ENCODE data around the gene ARCN1.
"Not testable (repeated sequence)": the region's sequence is repeated elsewhere in the genome, so short reads cannot be mapped to it uniquely, and the experiment has no call there.

The ARCN1 gene

DNA sequence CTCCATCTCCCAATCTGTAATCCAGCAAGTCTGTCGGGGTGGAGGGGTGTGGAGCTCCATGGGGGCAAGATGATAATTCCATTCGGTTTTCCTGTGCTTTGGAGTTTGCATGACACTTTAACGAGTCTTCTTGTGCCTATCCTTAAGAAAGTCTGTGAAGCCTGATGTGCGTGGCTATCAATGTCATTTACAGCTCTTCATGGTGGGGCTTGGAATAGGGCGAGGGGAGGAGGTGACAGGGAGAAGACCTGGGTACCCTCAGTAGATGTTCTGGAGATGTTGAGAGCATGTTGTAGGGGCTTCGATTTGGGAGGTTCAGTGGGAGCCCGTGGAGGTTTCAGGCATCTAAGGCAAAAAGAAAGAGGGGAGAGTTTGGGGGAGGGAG is 34.6 kb downstream of the ARCN1 start:
- DNase-seq, result no peak

DNA sequence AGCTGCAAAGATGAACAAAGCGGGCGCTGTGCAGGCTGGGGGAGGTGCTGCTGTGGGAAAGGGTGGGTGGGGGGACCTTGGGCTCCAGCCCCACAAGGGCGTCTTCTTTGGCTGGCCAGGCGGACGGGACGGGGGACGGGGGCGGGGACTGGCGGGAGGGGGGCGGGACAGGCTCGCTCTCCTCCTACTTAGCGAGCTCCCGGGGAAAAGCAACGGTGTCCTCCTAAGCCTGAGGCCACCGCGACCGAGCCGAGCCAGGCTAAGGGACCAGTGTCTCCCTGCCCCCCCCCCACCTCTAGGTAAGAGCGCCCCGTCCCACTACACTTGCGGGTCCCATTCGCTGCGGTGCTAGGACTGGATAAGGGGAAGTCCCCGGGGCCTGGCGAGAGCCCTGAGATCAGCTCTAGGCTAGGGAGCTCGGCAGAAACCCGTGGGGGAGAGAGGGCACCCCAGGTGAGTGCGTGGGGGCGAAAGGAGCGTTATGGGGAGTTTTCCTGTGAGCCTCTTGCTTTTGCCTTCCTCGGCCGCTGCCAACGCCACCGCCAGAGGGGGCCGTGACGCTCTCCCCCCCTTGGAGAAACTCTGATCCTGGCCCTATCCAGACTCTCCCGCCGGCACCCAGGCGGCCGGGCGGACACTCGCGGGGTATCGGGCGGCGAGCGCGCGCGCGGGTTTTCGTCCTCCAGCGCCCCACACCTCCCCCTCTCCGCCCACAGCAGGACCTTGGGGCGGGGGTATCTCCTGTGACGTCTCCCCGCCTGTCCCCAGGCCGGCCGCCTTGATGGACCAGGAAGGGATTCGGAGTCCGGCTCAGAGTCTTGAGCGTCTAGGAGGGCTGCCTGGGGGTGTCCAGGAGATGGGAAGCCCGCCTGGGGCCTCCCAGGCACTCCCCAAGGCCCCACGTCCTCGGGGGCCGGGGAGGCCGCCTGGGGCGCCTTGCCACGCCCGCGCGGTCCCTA is 35.5 kb downstream of the ARCN1 start, which contains the start of gene PHLDB1:
Gene PHLDB1, plus strand, starts transcription at position 215 of the 959 bp plus-strand sequence. CDS start 6,222 bp downstream, outside the sequence.
- DNase-seq, result no peak

DNA sequence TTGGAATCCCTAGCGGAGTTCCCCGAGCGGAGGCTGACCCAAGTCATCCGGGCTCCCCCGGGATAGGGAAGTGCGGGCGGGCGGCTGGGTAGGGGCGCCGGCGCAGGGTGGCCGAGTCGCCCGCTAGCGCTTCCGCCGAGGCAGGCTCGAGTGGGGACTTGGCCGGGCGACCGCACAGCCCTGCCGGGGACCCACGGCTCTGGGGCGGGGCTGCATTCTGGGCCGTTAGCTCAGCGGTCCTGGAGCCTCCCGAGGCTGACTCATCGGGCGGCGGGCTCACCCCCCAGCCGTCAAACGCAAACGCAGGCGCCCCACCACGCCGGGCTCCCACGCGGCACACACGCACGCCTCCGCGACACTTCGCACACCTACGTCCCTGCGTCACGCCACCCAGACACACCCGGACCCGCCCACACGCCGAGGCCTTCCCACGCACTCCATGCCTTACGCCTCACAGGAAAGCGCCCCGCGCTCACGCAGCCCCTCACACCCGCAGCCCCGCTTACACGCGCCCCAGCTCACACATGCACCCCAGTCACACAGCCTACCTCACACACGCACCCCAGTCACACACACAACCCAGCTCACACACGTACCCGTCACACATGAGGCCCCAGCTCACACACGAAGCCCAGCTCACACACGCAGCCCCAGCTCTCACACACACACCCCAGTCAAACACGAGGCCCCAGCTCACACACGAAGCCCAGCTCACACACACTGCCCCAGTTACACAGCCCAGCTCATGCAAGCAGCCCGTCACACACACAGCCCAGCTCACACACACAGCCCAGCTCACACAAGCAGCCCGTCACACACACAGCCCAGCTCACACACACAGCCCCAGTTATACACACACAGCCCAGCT is 36.4 kb downstream of the ARCN1 start:
- DNase-seq, result no peak

DNA sequence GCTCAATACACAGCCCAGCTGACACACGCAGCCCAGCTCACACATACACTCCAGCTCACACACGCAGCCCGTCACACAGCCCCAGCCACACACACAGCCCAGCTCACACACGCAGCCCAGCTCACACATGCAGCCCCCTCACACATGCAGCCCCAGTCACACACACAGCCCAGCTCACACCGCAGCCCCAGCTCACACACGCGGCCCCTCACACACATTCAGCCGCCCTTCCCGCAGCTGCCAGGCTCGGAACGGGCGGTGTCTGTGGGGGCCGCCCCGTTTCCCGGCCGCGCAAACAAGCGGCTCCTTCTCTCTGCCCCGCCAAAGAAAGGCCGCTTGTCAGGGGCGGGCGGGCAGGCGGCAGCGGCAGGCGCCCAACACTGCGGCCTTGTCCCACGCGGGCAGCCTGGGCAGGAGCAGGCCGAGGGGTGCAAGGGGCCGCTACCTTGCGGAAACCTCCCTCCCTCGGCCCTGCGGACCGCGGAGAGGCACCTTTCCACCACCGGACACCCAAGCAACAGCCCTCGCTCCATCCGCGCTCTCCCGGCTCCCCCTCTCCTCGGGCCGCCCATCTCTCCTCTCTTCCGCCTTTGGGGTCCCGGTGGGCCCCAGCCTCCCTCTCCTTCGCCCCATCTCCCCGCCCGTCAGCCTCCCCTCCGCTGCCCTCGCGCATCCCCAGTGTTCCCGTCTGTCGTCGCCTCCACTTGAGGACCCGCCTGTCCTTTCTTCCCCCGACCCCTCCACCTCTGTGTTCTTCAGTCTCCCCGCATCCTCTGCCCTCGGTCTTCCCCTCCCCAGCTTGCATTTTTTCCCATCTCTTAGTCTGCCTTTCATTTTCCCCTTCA is 37.4 kb downstream of the ARCN1 start:
- DNase-seq, result no peak

DNA sequence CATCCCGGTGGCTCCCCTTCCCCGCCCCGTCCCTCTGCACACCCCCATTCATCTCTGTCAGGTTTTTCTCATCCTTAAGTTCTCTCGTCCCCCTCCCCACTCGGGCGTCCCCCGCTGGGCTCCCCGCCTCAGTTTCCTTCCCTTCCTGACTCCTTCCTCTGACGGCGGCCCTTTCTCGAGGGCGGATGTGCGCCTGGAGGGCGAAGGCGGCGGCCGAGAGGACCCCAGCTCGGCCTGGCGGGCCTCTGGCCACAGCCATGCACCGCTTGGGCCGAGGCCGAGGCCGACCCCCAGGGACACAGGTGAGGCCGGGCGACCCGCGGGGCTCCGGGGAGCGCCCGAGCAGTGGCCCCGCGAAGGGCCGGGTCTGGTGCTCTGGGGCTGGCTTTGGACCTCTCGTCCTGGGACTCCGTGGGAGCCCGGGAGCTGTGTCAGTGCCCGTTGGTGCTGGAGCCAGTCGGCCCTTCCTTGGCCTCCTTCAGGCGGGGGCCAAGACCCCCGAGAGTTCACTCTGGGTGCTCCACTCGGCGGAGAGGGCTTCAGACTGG is 38.1 kb downstream of the ARCN1 start:
- no peak for DNase-seq

DNA sequence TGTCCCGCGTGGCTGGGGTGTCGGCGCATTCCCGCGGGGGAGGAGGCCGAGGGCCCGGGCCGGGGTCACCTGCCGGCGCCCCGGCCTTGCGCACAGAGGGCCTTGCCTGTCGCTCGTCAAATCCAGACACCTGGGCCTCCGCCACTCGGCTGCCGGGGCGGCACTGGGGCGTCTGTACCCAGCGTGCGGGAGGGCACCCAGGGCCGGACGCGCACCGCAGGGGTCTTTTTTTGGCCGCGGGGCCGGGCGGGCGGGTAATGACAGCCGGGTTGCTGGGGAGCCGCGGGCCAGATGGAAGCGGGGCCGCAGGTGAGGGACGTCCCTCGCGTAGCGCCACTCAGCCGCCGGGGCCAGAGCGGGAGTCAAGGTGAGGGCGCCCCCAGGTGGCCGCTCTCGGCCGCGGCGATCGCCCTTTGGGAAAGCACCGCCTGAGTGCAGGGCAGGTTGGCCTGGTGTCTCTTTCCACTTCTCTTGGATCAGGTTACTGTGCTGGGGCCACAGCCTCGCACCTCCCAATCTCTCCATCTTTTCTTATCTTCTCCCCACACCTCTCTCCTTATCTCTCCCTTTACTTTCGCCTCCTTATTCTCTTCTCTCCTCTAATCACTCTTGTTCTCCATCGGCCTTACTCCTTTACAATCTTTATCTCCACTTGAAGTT is 38.7 kb downstream of the ARCN1 start:
- no peak for DNase-seq

DNA sequence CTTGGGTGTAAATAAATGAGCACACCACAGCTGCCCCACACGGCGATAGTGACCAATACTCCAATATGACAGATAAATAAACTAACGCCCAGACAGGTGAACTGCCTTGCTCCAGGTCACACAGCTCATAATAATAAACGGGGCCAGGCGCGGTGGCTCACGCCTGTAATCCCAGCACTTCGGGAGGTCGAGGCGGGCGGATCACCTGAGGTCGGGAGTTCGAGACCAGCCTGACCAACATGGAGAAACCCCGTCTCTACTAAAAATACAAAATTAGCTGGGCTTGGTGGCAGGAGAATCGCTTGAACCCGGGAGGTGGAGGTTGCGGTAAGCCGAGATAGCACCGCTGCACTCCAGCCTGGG is 39.2 kb downstream of the ARCN1 start:
- DNase-seq, result not testable (repeated sequence)

DNA sequence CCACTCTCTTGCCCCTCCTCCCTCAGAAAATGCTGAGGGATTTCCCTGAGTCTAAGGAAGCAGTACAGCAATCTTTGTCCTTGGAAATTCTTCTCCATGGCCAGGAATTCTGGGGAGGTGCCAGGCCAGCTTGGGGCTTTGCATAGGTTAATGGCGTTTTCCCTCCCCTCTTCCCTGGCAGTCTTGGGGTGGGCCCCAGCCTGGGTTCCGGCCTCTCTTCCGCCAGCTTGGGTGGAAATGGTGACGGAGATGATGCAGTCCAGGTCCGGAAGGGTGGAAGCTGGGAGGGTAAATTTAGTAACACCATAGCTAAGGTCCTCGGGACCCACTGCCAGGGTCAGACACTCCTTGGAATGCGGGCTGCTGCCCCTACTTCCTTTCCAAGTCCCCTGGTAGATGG is 40.2 kb downstream of the ARCN1 start:
- DNase-seq, result no peak

DNA sequence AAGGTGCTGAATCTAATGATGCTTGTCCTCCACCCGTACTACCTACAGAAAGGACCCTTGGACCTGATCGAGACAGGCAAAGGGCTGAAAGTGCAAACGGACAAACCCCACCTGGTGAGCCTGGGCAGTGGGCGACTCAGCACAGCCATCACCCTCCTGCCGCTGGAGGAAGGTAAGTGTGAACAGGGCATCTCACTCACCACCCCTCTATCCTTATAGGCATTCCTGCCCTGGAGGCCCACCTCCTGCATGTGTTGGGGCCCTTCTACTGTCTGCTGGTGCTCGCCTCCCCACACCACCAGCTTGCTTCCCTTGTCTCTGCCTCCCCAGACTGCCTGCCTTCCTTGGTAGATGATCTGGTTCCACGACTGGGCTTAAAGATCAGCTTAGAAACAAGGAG is 42.3 kb downstream of the ARCN1 start:
- no peak for DNase-seq

DNA sequence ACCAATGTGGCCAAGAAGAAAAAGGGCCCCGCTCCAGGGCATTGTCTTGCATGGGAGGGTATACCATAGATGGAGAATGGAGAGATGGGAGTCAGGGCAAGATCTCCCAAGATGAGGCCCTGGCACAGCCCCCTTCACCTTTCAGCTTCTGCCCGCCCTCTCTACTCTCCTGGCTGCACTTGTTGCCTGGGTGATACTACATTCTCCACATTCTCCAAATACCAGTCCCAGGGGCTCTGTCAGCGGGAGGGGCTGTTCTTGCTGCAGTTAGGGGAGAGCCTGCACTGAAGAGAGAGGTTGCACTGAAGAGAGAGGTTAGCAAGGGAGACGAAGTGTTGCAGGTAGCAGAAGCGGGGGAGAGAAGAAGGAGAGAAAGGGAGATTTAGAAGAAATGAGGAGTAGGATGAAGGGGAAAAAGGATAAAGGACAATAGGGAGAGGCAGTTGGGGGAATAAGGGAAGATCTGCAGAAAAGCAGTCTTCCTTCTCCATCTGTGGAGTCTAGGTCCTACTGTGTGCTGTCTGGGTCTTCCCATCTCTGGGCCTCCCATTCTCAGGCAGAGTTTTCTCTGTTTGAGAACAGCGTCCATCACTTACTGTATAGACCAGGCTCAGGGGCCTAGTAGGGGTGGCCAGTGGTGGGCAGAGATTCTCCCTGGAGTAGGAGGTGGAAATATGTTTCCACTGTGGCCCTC is 43.2 kb downstream of the ARCN1 start:
- DNase-seq, result no peak

DNA sequence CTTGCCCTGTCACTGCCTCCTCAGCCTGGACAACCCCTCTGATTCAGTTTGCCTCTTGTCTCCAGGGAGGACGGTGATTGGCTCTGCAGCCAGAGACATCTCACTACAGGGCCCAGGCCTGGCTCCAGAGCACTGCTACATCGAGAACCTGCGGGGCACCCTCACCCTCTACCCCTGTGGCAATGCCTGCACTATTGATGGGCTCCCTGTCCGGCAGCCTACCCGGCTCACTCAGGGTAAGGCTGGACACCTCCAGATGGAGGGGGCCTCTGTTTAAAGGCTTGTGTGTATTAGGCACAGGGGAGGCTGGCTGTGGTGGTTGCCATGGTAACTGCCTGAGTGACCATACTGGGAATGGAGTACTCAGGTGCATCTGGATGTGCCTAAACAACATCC is 43.8 kb downstream of the ARCN1 start:
- no peak for DNase-seq

DNA sequence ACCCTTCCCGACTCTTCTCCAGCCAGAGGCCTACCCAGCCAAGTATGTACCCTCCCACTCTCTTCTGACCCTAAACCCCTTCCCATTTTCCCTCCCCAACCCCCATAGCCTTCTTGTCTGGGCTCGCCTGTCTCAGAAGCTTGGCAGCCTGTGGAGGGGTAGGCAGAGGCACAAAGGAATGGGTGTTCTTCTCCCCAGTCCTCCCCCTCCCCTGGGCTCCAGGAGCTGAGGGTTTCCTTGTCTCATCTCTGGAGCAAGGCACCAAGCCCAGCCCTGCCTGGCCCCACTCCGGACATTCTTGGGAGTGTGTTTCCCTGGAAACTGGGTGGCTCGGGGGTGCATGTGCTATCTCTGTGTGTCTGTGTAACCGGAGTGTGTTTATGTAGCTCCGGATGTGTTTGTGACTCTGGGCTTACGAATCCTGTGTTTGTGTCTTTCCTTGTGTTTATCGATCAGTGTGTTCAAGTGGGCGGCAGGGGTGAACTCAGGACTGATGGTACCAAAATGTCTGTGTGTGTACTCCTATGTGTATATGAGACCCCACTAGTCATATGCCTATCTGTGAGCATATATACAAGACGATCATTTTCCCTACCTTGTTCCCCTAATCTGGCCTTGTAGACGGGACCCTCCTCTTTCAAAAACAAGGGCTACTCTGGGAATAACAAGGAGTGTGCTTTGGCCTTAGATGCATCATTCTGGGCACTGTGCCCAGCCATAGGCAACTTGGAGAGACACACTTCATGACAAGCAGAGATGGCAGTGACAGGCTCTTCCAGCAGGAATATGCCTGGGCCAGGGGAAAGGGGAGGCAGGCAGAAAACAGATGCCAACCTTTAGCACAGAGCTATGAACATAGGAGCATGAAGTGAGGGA is 46.1 kb downstream of the ARCN1 start:
- no peak for DNase-seq

DNA sequence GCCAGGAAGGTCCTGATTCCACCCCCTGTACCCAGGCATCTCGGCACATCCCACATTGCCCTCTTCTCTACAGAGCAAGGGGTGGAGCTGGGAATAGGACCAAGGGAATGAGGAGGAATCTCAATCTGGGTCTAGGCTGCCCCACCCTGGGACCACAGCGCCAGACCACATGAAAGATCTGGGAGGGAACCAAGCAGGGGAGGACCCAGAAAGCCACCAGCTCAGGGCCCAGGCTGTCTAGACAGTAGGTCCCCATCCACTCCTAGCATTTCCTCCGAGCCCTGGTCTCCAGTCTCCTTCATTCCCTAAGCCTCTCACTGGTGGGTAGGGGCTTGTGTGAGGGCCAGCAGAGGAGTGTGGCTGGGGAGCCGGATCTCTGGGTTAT is 46.8 kb downstream of the ARCN1 start:
- DNase-seq, result no peak

DNA sequence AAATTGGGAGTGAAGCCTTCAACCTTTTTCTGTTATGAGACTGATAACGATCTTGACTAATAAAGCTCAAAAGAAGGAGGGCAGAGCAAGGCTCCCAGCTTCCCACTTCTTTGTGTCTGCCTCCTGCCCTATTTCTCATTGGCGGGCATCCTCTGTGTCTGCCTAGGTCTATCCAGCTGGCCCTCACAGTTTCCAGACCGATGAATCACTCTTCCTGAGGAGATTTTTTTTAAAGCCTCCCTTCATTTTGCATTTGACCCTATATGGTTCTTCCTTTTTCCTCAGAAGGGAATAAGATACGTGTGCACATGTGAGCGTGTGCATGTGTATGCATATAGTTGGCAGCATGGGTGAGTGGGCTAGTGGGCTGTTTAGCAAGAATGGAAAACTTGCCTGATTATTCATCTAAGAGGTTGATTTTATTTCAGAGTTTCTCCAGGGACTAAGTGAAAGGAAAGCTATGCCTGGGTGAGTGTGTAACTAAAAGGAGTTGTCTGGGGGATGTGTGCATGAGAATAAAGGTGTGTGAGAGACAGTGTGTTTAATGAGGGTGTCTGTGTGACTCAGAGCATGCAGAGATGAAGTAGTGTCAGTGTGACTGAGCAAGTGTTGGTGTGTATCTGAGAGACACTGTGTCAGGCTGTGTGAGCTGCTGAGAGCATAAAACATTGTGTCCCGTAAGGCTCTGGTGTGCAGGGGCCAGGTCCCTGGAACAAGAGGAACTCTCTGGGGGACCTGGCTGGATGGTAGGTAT is 47.4 kb downstream of the ARCN1 start:
- no peak for DNase-seq

DNA sequence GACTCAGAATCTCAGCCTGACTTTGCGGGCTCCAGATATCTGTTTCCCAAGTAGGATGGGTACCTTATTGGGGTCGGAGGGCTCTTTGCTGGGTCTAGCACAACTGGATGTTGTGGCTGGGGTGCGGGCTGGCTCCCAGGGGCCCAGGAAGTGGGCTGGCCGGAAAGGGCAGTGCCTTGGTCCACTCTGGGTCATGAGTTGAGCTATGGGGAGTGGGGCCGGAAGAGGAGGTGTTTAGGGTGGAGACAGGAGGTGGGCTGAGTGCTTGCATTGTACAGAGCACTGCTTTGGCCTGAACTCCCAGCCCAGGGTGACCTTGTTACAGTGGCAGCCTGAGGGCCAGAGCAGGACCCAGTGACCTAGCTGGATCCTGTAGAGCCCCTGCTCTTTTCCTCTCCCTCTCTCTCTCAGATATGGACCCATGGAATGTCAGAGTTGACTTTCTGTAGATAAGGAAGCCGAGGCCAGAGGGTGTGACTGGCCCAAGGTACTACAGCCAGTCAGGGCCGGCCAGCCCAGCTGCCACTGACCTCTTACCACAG is 48.4 kb downstream of the ARCN1 start:
- DNase-seq, result no peak

DNA sequence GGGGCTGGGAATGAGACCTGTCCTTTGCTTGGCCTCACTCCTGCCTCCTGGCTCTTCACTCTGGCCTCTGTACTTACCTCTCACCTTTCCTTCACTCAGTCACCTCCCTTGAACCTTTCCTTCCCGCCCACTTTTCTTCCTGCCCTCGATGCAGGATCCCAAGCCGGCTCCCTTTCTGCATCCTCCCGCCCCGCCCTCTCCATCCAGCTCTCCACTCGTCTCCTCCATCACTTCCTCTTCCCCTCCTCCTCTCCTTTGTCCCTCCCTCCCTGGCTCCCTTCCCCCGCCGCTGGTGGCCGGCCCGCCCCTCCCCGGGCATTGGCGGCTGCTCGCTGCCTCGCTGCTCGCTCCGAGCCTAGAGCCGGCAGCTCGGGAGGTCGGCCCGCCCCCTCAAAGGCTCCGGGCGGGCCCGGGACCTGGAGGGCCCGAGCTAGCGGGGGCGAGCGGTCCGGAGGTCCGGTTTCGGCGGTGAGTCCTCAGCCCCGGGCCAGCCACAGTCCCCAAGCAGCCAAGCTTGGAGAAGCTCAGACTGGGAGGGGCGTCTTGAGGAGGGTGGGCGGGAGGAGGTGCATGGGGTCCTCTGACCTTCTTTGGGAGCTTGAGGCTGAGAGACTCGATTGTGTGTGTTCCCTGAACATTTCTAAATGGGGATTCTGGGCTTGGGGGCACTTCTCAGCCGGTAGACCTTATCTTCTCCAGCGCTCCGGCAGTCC is 49.0 kb downstream of the ARCN1 start:
- peak; percentile 57 for DNase-seq

DNA sequence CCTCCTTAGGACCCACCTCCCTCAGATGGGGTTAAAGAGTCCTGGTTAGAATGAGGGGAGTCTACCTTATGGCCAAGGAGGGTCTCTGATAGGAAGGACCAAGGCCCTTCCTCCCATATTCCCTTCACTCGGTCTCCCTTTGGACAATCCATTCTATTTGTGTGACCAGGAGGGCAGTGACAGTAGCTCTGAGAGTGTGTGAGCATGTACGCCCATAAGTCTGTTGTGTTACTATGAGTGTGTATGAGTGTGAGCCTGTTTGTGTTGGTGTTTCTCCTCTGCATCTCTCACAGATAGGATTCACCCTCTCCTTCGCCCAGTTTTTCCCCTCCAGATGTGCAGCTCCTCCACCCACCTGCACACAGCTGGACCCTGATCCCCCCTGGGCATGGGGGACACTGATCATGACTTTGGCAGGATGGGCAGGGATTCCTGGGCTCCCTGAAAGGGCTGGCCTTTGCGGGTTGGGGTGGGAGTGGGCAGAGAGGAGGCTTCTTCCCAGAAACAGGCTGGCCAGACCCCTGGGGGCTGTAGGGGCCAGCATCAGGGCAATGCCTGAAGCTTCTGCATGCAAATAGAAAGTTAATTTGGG is 49.7 kb downstream of the ARCN1 start:
- DNase-seq, result no peak
